NT2/D1 (cell line): ENCODE data around the gene VAPA.

Experiments
- YY1 ChIP-seq: IDR thresholded peaks from 2 replicates; pipeline ENCODE4 v1.6.1; 2011; ENCODE audit not compliant: insufficient read length, insufficient read depth
- ZNF274 ChIP-seq: IDR thresholded peaks from 2 replicates; pipeline ENCODE4 v1.6.1; 2011; ENCODE audit warnings: mild to moderate bottlenecking, low read depth, low read length

DNA sequence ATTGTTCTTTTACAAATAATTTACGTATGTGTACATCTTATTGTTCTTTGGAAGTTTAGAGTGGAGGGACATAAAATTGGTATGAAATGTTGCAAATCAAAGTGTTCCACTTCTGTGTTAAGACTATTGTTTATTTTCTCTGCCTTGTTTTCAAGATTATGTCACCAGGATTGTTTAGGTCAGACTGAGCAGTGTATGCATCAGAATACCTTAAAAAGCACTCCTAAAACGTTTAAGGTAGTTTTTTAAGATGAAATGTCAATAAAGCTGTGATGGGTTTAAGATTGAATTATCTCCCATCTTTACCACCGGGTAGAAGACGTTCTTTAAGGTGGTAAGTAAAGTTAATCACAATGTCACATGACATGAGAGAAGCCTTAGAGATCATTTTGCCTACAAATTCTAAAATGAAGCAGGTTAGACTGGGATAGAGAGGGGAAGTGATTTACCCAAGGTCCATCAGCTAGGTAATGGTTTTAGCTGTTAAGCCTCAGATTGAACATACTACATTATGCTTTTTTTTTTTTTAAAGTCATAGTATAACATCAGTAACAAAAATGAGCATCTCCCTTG is 10.6 kb downstream of the VAPA start:
- no peak for TF ChIP-seq YY1
- no peak for TF ChIP-seq ZNF274
